HG03196 (cell line): Measurements from ENCODE around the gene SEBOX.

Experiments used
- ATAC-seq: cut with Tn5 transposase; IDR thresholded peaks from one replicate; pipeline ENCODE4 v1.9.1; 2021; ENCODE audit not compliant: unreplicated experiment

SEBOX gene

GRCh38 chr17:28324267-28324745, 40.7 kb downstream of the SEBOX start:
- ATAC-seq = no peak

DNA sequence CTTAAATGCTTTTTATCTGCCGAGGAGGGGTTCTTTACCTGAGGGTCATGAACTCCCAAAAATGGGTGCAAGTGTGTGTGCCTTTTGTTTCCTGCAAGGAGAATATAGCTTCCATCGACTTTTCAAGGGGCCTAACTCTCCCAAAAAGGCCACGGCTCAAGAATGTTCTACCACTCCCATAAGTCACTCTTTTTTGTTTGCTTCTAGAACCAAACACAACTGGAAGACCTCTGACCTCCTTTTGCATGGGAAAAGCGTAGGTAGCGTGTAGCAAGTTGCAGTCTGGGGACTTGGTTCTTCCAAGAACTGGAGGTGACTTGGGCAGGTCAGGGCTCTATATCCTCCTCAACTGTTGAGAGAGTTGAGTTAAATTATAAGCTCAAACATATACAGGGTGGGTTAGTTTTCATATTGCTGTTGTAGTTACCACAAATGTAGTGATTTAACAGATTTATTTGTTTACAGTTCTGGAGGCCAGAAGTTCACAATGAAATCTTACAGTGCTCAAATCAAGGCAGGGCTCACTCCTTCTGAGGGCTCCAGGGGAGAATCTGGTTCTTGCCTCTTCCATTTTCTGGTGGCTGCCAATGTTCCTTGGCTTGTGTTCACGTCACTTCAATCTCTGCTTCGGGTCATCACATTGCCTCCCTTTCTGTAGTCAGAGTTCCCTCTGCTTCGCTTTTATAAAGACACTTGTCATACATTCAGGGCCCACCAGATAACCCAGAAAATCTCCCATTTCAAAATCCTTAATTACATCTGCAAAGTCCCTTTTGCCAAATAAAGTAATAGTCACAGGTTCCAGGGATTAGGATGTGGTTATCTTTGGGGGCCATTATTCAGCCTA, 44.6 kb downstream of the SEBOX start:
- ATAC-seq = no peak

GRCh38 chr17:28319598-28319935, 45.4 kb downstream of the SEBOX start:
- ATAC-seq = no peak

GRCh38 chr17:28318759-28319597, 46.0 kb downstream of the SEBOX start, which contains the start of gene TMEM97:
TSS of gene TMEM97 (plus strand) at chr17:28319200. CDS start at chr17:28319240, 40 bp downstream.
- peak; percentile 87 for ATAC-seq

DNA sequence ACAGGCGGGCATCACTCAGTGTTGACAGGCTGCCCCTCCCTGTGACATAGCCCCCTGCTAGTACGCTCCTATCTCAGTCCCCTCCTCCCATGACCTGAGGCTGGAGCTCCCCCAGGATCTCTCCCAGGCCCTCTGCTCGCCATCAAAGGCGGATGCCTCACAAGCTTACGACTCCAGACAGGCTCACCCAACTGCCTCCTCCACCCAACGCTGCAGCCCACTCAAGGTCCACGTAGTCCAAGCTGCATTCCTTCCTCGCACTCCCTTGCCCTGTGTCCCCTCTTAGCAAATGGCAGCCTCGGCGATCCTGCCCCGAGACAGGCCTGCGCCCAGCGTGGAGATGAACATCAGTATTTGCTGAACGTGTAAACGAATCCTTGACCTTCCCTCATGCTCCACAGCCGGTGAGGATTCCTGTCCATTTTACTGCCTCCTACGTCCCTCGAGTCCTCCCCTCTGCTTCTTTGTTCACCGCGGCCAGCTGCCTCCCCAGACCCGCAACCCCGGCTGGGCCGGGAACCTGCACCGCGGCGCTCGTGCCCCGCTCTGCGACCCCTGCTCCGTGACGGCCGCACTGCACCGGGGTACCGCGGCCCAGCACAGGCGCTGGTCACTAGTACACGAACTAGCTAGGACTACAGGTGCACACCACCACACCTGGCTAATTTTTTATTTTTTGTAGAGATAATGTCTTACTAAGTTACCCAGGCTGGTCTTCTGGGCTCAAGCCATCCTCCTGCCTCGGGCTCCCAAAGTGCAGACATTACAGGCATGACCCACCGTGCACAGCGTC, 46.8 kb downstream of the SEBOX start:
- ATAC-seq = peak; percentile 17

- no peak for ATAC-seq
Measured at GRCh38 chr17:28317099-28317965, 47.7 kb downstream of the SEBOX start.

GRCh38 chr17:28315846-28316705, 48.9 kb downstream of the SEBOX start:
- no peak for ATAC-seq

DNA sequence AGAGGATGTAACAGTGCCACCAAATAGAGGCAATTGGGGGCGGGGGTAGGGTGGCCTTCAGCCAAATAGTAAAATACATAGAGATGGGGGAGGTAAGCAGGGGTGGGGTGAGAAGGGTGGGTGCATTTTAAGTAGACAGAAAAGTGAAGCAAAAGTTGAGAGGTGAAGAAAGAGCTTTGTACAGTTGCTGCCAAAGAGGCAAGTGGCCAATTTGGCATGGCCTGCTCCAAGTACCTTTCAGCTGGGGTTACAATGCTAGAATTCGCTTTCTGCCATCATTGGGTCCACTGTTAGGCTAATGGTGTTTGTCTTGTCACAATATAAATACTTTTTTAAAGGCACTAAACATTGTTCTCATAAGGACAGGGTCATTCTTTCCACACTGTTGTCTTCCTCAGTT, 51.2 kb downstream of the SEBOX start:
- ATAC-seq = no peak
